WTC11 (cell line): ENCODE results near the gene TTC36.

Source experiments
- ATF2 ChIP-seq: sonication (generic); formaldehyde crosslinking; IDR thresholded peaks from 2 replicates; pipeline ENCODE4 v1.8.1; 2022; ENCODE audit warnings: low read depth, missing genetic modification reagents, borderline replicate concordance
- CREB1 ChIP-seq: sonication (generic); formaldehyde crosslinking; IDR thresholded peaks from 2 replicates; pipeline ENCODE4 v1.8.0; 2023; ENCODE audit warnings: mild to moderate bottlenecking, missing genetic modification reagents
- CTCF ChIP-seq: fragments of 200-600 bp; IDR thresholded peaks from 2 replicates; pipeline ENCODE4 v1.8.0; 2022; ENCODE audit warnings: antibody characterized with exemption
- ELF4 ChIP-seq: sonication (generic); formaldehyde crosslinking; IDR thresholded peaks from 2 replicates; pipeline ENCODE4 v1.8.1; 2022; ENCODE audit warnings: low read depth, mild to moderate bottlenecking, moderate library complexity, missing genetic modification reagents
- ESRRA ChIP-seq: sonication (generic); formaldehyde crosslinking; IDR thresholded peaks from 2 replicates; pipeline ENCODE4 v1.8.1; 2022; ENCODE audit warnings: mild to moderate bottlenecking, missing genetic modification reagents, borderline replicate concordance
- ETV6 ChIP-seq: sonication (generic); formaldehyde crosslinking; IDR thresholded peaks from 2 replicates; pipeline ENCODE4 v1.8.1; 2022; ENCODE audit warnings: mild to moderate bottlenecking, missing genetic modification reagents
- JUN ChIP-seq: sonication (generic); formaldehyde crosslinking; IDR thresholded peaks from 2 replicates; pipeline ENCODE4 v1.8.0; 2023; ENCODE audit warnings: mild to moderate bottlenecking, missing genetic modification reagents
- MAX ChIP-seq: sonication (generic); formaldehyde crosslinking; IDR thresholded peaks from 2 replicates; pipeline ENCODE4 v1.8.0; 2022; ENCODE audit warnings: mild to moderate bottlenecking, missing genetic modification reagents
- MLX ChIP-seq: sonication (generic); formaldehyde crosslinking; IDR thresholded peaks from 2 replicates; pipeline ENCODE4 v1.8.1; 2023; ENCODE audit warnings: mild to moderate bottlenecking, missing genetic modification reagents, moderate library complexity
- NR2C2 ChIP-seq: sonication (generic); formaldehyde crosslinking; IDR thresholded peaks from 2 replicates; pipeline ENCODE4 v1.8.0; 2022; ENCODE audit warnings: mild to moderate bottlenecking, missing genetic modification reagents
- PREB ChIP-seq: sonication (generic); formaldehyde crosslinking; IDR thresholded peaks from 2 replicates; pipeline ENCODE4 v1.8.1; 2022; ENCODE audit warnings: mild to moderate bottlenecking, missing genetic modification reagents, moderate library complexity, borderline replicate concordance
- USF2 ChIP-seq: sonication (generic); formaldehyde crosslinking; IDR thresholded peaks from 2 replicates; pipeline ENCODE4 v1.8.1; 2023; ENCODE audit warnings: mild to moderate bottlenecking, missing genetic modification reagents, moderate library complexity
- ZBTB21 ChIP-seq: sonication (generic); formaldehyde crosslinking; IDR thresholded peaks from 2 replicates; pipeline ENCODE4 v1.8.1; 2023; ENCODE audit warnings: mild to moderate bottlenecking, missing genetic modification reagents, borderline replicate concordance
- ZNF219 ChIP-seq: sonication (generic); formaldehyde crosslinking; IDR thresholded peaks from 2 replicates; pipeline ENCODE4 v1.8.0; 2023; ENCODE audit warnings: missing genetic modification reagents, mild to moderate bottlenecking, borderline replicate concordance

GRCh38 chr11:118524757-118525470, 2.4 kb upstream of the TTC36 start:
- TF ChIP-seq ATF2 (CRISPR knock-in tag) (no peak), ZNF219 (CRISPR knock-in tag) (no peak), CTCF (no peak), JUN (CRISPR knock-in tag) (no peak), PREB (CRISPR knock-in tag) (no peak), MLX (no peak), ELF4 (CRISPR knock-in tag) (no peak), USF2 (CRISPR knock-in tag) (no peak), NR2C2 (CRISPR knock-in tag) (no peak), ESRRA (CRISPR knock-in tag) (no peak), ETV6 (CRISPR knock-in tag) (no peak), CREB1 (CRISPR knock-in tag) (no peak), ZBTB21 (CRISPR knock-in tag) (no peak), MAX (CRISPR knock-in tag) (no peak)
